ENCODE data around the gene GON4L.
"Not testable (repeated sequence)": the region's sequence is repeated elsewhere in the genome, so short reads cannot be mapped to it uniquely, and the experiment has no call there.

The GON4L gene

GRCh38 chr1:155856975-155857930 is at the start of gene GON4L:
Gene GON4L (minus strand): TSS chr1:155857214. CDS start chr1:155853780, 3,434 bp downstream.
- peak; percentile 72 to 78 for DNase-seq (ENCODE audit: extremely low read depth in 1 of 2, low read depth in 1 of 2)

GRCh38 chr1:155904261-155904660 is 47.2 kb upstream of the GON4L start:
- DNase-seq (ENCODE audit: extremely low read depth in 1 of 2, low read depth in 1 of 2), result no peak

GRCh38 chr1:155900161-155900560 is 43.1 kb upstream of the GON4L start:
- DNase-seq (ENCODE audit: extremely low read depth in 1 of 2, low read depth in 1 of 2), result no peak

GRCh38 chr1:155899683-155900082 is 42.7 kb upstream of the GON4L start:
- no peak for DNase-seq (ENCODE audit: extremely low read depth in 1 of 2, low read depth in 1 of 2)

GRCh38 chr1:155898888-155899287 is 41.9 kb upstream of the GON4L start:
- DNase-seq (ENCODE audit: extremely low read depth in 1 of 2, low read depth in 1 of 2), result no peak

GRCh38 chr1:155897746-155898145 is 40.7 kb upstream of the GON4L start:
- no peak for DNase-seq (ENCODE audit: extremely low read depth in 1 of 2, low read depth in 1 of 2)

- not testable (repeated sequence) for DNase-seq (ENCODE audit: extremely low read depth in 1 of 2, low read depth in 1 of 2)
Measured at GRCh38 chr1:155896476-155896875, 39.5 kb upstream of the GON4L start.

GRCh38 chr1:155895617-155896016 is 38.6 kb upstream of the GON4L start:
- not testable (repeated sequence) for DNase-seq (ENCODE audit: extremely low read depth in 1 of 2, low read depth in 1 of 2)

GRCh38 chr1:155893389-155894142 is 36.6 kb upstream of the GON4L start:
- DNase-seq (ENCODE audit: extremely low read depth in 1 of 2, low read depth in 1 of 2), result no peak

- DNase-seq (ENCODE audit: extremely low read depth in 1 of 2, low read depth in 1 of 2), result no peak
Measured at GRCh38 chr1:155892796-155893195, 35.8 kb upstream of the GON4L start.

- DNase-seq (ENCODE audit: extremely low read depth in 1 of 2, low read depth in 1 of 2), result no peak
Measured at GRCh38 chr1:155890251-155890650, 33.2 kb upstream of the GON4L start.

- no peak for DNase-seq (ENCODE audit: extremely low read depth in 1 of 2, low read depth in 1 of 2)
Measured at GRCh38 chr1:155889566-155889965, 32.6 kb upstream of the GON4L start.

- DNase-seq (ENCODE audit: extremely low read depth in 1 of 2, low read depth in 1 of 2), result no peak
Measured at GRCh38 chr1:155888481-155888880, 31.5 kb upstream of the GON4L start.

- no peak for DNase-seq (ENCODE audit: extremely low read depth in 1 of 2, low read depth in 1 of 2)
Measured at GRCh38 chr1:155884982-155885381, 28.0 kb upstream of the GON4L start.

GRCh38 chr1:155884031-155884960 is 27.3 kb upstream of the GON4L start:
- DNase-seq (ENCODE audit: extremely low read depth in 1 of 2, low read depth in 1 of 2), result no peak

GRCh38 chr1:155882766-155883165 is 25.8 kb upstream of the GON4L start:
- DNase-seq (ENCODE audit: extremely low read depth in 1 of 2, low read depth in 1 of 2), result no peak

GRCh38 chr1:155882235-155882634 is 25.2 kb upstream of the GON4L start:
- no peak for DNase-seq (ENCODE audit: extremely low read depth in 1 of 2, low read depth in 1 of 2)

GRCh38 chr1:155880950-155881349 is 23.9 kb upstream of the GON4L start:
- no peak for DNase-seq (ENCODE audit: extremely low read depth in 1 of 2, low read depth in 1 of 2)

GRCh38 chr1:155880251-155880650 is 23.2 kb upstream of the GON4L start:
- no peak for DNase-seq (ENCODE audit: extremely low read depth in 1 of 2, low read depth in 1 of 2)

GRCh38 chr1:155877945-155878344 is 20.9 kb upstream of the GON4L start:
- DNase-seq (ENCODE audit: extremely low read depth in 1 of 2, low read depth in 1 of 2), result no peak

GRCh38 chr1:155873860-155874259 is 16.8 kb upstream of the GON4L start:
- DNase-seq (ENCODE audit: extremely low read depth in 1 of 2, low read depth in 1 of 2), result no peak

All from activated CD8-positive, alpha-beta memory T cell treated with anti-CD3 and anti-CD28 coated beads for 1 hour (primary cell).